ENCODE data around the gene FRS2. TPM values are rescaled to one million over a fixed set of nuclear protein-coding genes. Genes with fewer than 3 reads are reported as not detected.

FRS2 gene
- total and polyA plus RNA-seq, 8 donors, result 2.0 to 71.0 (median 12.1) TPM

DNA sequence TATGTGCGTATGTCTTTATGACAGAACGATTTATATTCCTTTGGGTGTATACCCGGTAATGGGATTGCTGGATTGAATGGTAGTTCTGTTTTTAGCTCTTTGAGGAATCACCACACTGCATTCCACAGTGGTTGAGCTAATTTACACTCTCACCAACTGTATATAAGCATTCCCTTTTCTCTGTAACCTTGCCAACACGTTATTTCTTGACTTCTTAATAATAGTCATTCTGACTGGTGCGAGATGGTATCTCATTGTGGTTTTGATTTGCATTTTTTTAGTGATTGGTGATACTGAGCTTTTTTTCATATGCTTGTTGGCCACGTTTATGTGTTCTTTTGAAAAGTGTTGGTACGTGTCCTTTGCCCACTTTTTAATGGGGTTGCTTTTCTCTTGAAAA is 49.7 kb downstream of the FRS2 start:
- Histone ChIP-seq H3K27ac (no peak overlapping the region), H3K36me3 (no peaks in the 10 kb centered on the region), H3K4me1 (peaks cover 0 to 32% (median 21%) of the 10 kb centered on the region in 4 donors), H3K9me3 (peaks cover 0 to 7% (median 0%) of the 10 kb centered on the region in 4 donors), H3K27me3 (no peaks in the 10 kb centered on the region), H3K4me3 (no peak overlapping the region)
- intact Hi-C loops (cut with DNase I; ENCODE audit: low total_unique reads), result no loop called here
- no peak for DNase-seq
- TF ChIP-seq POLR2A (IDR thresholded peaks at IDR 0.05) (no peak), EP300 (IDR thresholded peaks at IDR 0.05) (no peak)
- TF ChIP-seq, protein P1, sequence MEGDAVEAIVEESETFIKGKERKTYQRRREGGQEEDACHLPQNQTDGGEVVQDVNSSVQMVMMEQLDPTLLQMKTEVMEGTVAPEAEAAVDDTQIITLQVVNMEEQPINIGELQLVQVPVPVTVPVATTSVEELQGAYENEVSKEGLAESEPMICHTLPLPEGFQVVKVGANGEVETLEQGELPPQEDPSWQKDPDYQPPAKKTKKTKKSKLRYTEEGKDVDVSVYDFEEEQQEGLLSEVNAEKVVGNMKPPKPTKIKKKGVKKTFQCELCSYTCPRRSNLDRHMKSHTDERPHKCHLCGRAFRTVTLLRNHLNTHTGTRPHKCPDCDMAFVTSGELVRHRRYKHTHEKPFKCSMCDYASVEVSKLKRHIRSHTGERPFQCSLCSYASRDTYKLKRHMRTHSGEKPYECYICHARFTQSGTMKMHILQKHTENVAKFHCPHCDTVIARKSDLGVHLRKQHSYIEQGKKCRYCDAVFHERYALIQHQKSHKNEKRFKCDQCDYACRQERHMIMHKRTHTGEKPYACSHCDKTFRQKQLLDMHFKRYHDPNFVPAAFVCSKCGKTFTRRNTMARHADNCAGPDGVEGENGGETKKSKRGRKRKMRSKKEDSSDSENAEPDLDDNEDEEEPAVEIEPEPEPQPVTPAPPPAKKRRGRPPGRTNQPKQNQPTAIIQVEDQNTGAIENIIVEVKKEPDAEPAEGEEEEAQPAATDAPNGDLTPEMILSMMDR (IDR thresholded peaks at IDR 0.05), result no peak
- 79 to 94% (median 91%) methylated on average over 7 of the region's 7 CpGs for WGBS, 5 donors

- Histone ChIP-seq H3K9me3 (peaks cover 0 to 7% (median 0%) of the 10 kb centered on the region in 4 donors), H3K27ac (no peak overlapping the region), H3K4me1 (peaks cover 0 to 28% (median 13%) of the 10 kb centered on the region in 4 donors), H3K4me3 (no peak overlapping the region), H3K36me3 (no peaks in the 10 kb centered on the region), H3K27me3 (no peaks in the 10 kb centered on the region)
- TF ChIP-seq EP300 (IDR thresholded peaks at IDR 0.05) (no peak), POLR2AphosphoS5 (IDR thresholded peaks at IDR 0.05) (no peak), POLR2A (IDR thresholded peaks at IDR 0.05) (no peak)
- TF ChIP-seq, protein P1 (IDR thresholded peaks at IDR 0.05), result no peak
- WGBS, 5 donors, result 91 to 96% (median 94%) methylated on average over 11 of the region's 11 CpGs
- intact Hi-C loops (cut with DNase I; ENCODE audit: low total_unique reads), result no loop called here
- DNase-seq, result no peak
These were observed 53.5 kb downstream of the FRS2 start for GRCh38 chr12:69523433-69524330.

- Histone ChIP-seq H3K9me3 (peaks cover 0 to 7% (median 0%) of the 10 kb centered on the region in 4 donors), H3K27me3 (no peaks in the 10 kb centered on the region), H3K4me1 (peaks cover 0 to 30% (median 14%) of the 10 kb centered on the region in 4 donors), H3K36me3 (no peaks in the 10 kb centered on the region), H3K27ac (no peak overlapping the region), H3K4me3 (no peak overlapping the region)
- intact Hi-C loops (cut with DNase I; ENCODE audit: low total_unique reads), result no loop called here
- TF ChIP-seq, protein P1 (IDR thresholded peaks at IDR 0.05), result no peak
- TF ChIP-seq POLR2A (IDR thresholded peaks at IDR 0.05) (no peak), EP300 (IDR thresholded peaks at IDR 0.05) (no peak), POLR2AphosphoS5 (IDR thresholded peaks at IDR 0.05) (no peak)
- no peak for DNase-seq
- 87 to 100% (median 96%) methylated on average over 2 of the region's 2 CpGs for WGBS, 5 donors
These were observed 54.1 kb downstream of the FRS2 start for GRCh38 chr12:69524331-69524630.

- Histone ChIP-seq H3K27me3 (no peaks in the 10 kb centered on the region), H3K36me3 (no peaks in the 10 kb centered on the region), H3K4me1 (peaks cover 0 to 32% (median 14%) of the 10 kb centered on the region in 4 donors), H3K4me3 (no peak overlapping the region), H3K27ac (no peak overlapping the region), H3K9me3 (peaks cover 0 to 7% (median 0%) of the 10 kb centered on the region in 4 donors)
- TF ChIP-seq, protein P1 (IDR thresholded peaks at IDR 0.05), result no peak
- TF ChIP-seq POLR2A (IDR thresholded peaks at IDR 0.05) (no peak), EP300 (IDR thresholded peaks at IDR 0.05) (no peak)
- 82 to 95% (median 88%) methylated on average over 2 of the region's 2 CpGs for WGBS, 5 donors
- intact Hi-C loops (cut with DNase I; ENCODE audit: low total_unique reads), result no loop called here
- DNase-seq, result no peak
These were observed 54.7 kb downstream of the FRS2 start for GRCh38 chr12:69524755-69525469.
